GM12801 (cell line): ENCODE measurements around the gene RFX8.

Source experiments
- TF ChIP-seq, protein P1 (sequence below): IDR thresholded peaks from one replicate; pipeline ENCODE4 v1.5.1; 2011; ENCODE audit warnings: control low read depth; ENCODE audit not compliant: insufficient read length; ENCODE audit errors: extremely low read depth

The RFX8 gene

GRCh38 chr2:101351207-101351606, 123.7 kb downstream of the RFX8 start:
- TF ChIP-seq, protein P1, sequence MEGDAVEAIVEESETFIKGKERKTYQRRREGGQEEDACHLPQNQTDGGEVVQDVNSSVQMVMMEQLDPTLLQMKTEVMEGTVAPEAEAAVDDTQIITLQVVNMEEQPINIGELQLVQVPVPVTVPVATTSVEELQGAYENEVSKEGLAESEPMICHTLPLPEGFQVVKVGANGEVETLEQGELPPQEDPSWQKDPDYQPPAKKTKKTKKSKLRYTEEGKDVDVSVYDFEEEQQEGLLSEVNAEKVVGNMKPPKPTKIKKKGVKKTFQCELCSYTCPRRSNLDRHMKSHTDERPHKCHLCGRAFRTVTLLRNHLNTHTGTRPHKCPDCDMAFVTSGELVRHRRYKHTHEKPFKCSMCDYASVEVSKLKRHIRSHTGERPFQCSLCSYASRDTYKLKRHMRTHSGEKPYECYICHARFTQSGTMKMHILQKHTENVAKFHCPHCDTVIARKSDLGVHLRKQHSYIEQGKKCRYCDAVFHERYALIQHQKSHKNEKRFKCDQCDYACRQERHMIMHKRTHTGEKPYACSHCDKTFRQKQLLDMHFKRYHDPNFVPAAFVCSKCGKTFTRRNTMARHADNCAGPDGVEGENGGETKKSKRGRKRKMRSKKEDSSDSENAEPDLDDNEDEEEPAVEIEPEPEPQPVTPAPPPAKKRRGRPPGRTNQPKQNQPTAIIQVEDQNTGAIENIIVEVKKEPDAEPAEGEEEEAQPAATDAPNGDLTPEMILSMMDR: no peak

- TF ChIP-seq, protein P1: no peak
Measured at GRCh38 chr2:101349893-101350662, 124.8 kb downstream of the RFX8 start.

DNA sequence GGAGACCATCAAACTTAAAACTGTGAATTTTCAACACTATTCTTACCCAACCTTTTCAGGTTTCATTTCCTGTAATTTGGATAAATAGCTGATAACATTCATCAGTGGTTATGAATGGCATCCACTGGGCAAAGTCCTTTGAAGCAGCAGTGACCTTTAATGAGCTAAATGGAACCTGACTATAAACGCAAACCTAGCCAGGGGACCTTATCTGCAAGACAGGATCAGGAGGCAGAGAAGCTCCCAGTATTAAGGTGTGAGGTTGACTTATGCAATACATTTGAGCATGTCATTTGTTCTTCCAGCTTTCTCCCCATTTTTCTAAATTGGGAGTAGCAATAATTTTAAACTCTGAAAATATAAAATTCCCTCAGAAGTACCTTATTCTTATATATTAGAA, 126.0 kb downstream of the RFX8 start:
- TF ChIP-seq, protein P1: no peak
